Neuronal stem cell (in vitro differentiated cells): ENCODE results near the gene TM9SF4.

Experiments
- DNase-seq: peaks from one replicate; pipeline ENCODE4 v3.0.0-alpha.2; 2013; ENCODE audit warnings: low spot score
- H2AFZ ChIP-seq: one replicate; pipeline ENCODE4 v1.6.1; 2013; ENCODE audit warnings: mild to moderate bottlenecking, low read length, inconsistent platforms
- H2AK5ac ChIP-seq: 2 replicates; pipeline ENCODE4 v1.6.1; 2013; ENCODE audit warnings: low read depth, mild to moderate bottlenecking, inconsistent platforms, low read length, moderate library complexity, mixed read lengths
- H2BK120ac ChIP-seq: 2 replicates; pipeline ENCODE4 v1.6.1; 2013; ENCODE audit warnings: low read depth, mild to moderate bottlenecking, inconsistent platforms, low read length, moderate library complexity, mixed read lengths
- H2BK12ac ChIP-seq: one replicate; pipeline ENCODE4 v1.6.1; 2013; ENCODE audit warnings: low read length, inconsistent platforms
- H2BK15ac ChIP-seq: 2 replicates; pipeline ENCODE4 v1.6.1; 2013; ENCODE audit warnings: mild to moderate bottlenecking, low read length, inconsistent platforms, mixed read lengths
- H2BK5ac ChIP-seq: one replicate; pipeline ENCODE4 v1.6.1; 2013; ENCODE audit warnings: inconsistent platforms, mild to moderate bottlenecking, low read length, moderate library complexity
- H3K14ac ChIP-seq: one replicate; pipeline ENCODE4 v1.6.1; 2013; ENCODE audit warnings: low read length, inconsistent platforms
- H3K18ac ChIP-seq: 2 replicates; pipeline ENCODE4 v1.6.1; 2013; ENCODE audit warnings: low read length, inconsistent platforms
- H3K23ac ChIP-seq: 2 replicates; pipeline ENCODE4 v1.6.1; 2013; ENCODE audit warnings: low read depth, mild to moderate bottlenecking, mixed read lengths, low read length, inconsistent platforms; ENCODE audit not compliant: poor library complexity
- H3K27ac ChIP-seq: replicated peaks from 3 replicates; pipeline ENCODE4 v1.5.1; 2013; ENCODE audit warnings: low read length, inconsistent platforms
- H3K27me3 ChIP-seq, 3 experiments: 2 replicates each; pipeline ENCODE4 v1.6.1; 2013; ENCODE audit warnings: low read length in 3 of 3, mild to moderate bottlenecking in 2 of 3, inconsistent platforms in 1 of 3, low read depth in 1 of 3, mixed read lengths in 1 of 3, moderate library complexity in 1 of 3; ENCODE audit not compliant: control insufficient read depth in 3 of 3, insufficient read depth in 3 of 3
- H3K36me3 ChIP-seq, 2 donors: replicated peaks in 1 of 2; 2 replicates each; pipeline ENCODE4 v1.6.1; 2013; ENCODE audit warnings: low read length in 2 of 2; ENCODE audit not compliant: control insufficient read depth in 2 of 2, insufficient read depth in 2 of 2
- H3K4ac ChIP-seq: 2 replicates; pipeline ENCODE4 v1.6.1; 2013; ENCODE audit warnings: inconsistent platforms, mild to moderate bottlenecking, low read length, moderate library complexity
- H3K4me1 ChIP-seq, 2 donors: 1 replicate in 1 of 2; 2 replicates in 1 of 2; pipeline ENCODE4 v1.6.1; 2013; ENCODE audit warnings: low read length in 2 of 2, low read depth in 1 of 2; ENCODE audit not compliant: control insufficient read depth in 2 of 2, insufficient read depth in 1 of 2
- H3K4me2 ChIP-seq: one replicate; pipeline ENCODE4 v1.6.1; 2013; ENCODE audit warnings: mild to moderate bottlenecking, low read length, inconsistent platforms; ENCODE audit not compliant: insufficient read depth, poor library complexity, severe bottlenecking
- H3K4me3 ChIP-seq, 2 donors: 2 replicates each; pipeline ENCODE4 v1.5.1; 2013; ENCODE audit warnings: low read length in 2 of 2, mild to moderate bottlenecking in 2 of 2, inconsistent platforms in 1 of 2, moderate library complexity in 1 of 2
- H3K79me1 ChIP-seq: one replicate; pipeline ENCODE4 v1.6.1; 2013; ENCODE audit warnings: low read depth, mild to moderate bottlenecking, inconsistent platforms, low read length, moderate library complexity
- H3K9ac ChIP-seq: one replicate; pipeline ENCODE4 v1.6.1; 2013; ENCODE audit warnings: mild to moderate bottlenecking, low read depth, low read length, inconsistent platforms; ENCODE audit not compliant: poor library complexity
- H3K9me3 ChIP-seq, 2 donors: replicated peaks in 1 of 2; 2 replicates each; pipeline versions ENCODE3 to v1.6.1; 2013; ENCODE audit warnings: low read length in 2 of 2, mild to moderate bottlenecking in 2 of 2, inconsistent platforms in 1 of 2, low read depth in 1 of 2, mixed read lengths in 1 of 2, moderate library complexity in 1 of 2; ENCODE audit not compliant: control insufficient read depth in 2 of 2, insufficient read depth in 1 of 2
- H4K8ac ChIP-seq: one replicate; pipeline ENCODE4 v1.6.1; 2013; ENCODE audit warnings: low read depth, mild to moderate bottlenecking, inconsistent platforms, low read length, moderate library complexity
- H4K91ac ChIP-seq: one replicate; pipeline ENCODE4 v1.6.1; 2013; ENCODE audit warnings: low read length, low read depth, mild to moderate bottlenecking, inconsistent platforms; ENCODE audit not compliant: poor library complexity
- WGBS, 2 donors: extraction: QIAGEN DNeasy Blood & Tissue Kit; methylation state at CpG; one replicate each; pipeline ENCODE4 v1.1.7; 2013; ENCODE audit warnings: missing lambda C conversion rate in 2 of 2, mixed read lengths in 1 of 2; ENCODE audit not compliant: insufficient read length in 2 of 2, insufficient replicate concordance in 1 of 2; ENCODE audit errors: extremely low coverage in 2 of 2; 5-methylcytosine and 5-hydroxymethylcytosine counted together

The TM9SF4 gene

DNA sequence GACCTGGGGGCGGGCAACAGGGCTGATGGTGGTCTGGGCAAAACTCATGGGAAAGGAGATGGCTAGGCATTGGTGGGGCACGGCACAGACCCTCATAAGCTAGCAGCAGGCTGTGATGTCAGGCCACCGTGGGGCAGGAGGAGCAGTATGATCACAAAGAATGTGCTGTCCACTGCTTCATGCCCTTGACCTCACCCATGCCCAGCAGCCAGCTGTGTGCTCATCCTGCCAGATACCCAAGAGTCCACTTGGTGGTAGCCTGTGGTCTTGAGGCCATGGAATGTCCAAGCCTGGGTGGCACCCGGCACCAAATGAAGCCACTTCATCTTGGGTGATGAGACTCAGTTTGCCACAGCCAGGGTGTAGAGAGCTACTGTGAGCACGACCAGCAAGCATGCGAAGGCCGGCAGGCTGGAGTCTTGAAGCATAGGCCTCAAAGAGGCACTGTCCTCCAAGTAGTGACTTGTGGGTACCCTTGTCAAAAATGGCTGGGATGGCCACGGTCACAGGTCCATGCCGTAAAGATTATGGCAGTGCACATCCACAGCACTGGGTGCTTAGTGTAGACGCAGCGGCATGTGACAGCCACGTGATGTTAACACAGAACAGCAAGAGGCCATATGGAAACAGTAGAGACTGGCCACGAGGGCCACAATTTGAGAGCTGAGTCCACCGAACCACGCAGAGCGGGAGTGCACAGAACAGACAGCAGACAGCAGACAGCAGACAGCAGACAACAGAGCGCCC, 79.0 kb downstream of the TM9SF4 start:
- H3K4ac ChIP-seq, result no peak overlapping the region
- peaks cover 16% of the 10 kb centered on the region for H3K79me1 ChIP-seq
- no peak overlapping the region for H2AFZ ChIP-seq
- peak overlapping the region; percentile 12 for H2AK5ac ChIP-seq
- no peak overlapping the region for H2BK5ac ChIP-seq
- peaks cover 2 to 9% of the 10 kb centered on the region in 2 donors for H3K9me3 ChIP-seq
- H3K27ac ChIP-seq, result no peak overlapping the region
- H3K27me3 ChIP-seq, result no peaks in the 10 kb centered on the region
- no CpG with 5 or more reads among the region's 17 CpGs for WGBS, 2 donors
- H3K4me1 ChIP-seq, result peaks cover 0 to 23% of the 10 kb centered on the region in 2 donors
- no peak overlapping the region for H2BK12ac ChIP-seq
- no peak for DNase-seq
- H3K4me2 ChIP-seq, result no peak overlapping the region
- H2BK120ac ChIP-seq, result no peak overlapping the region
- peak overlapping the region; percentile 17 for H3K14ac ChIP-seq
- peak overlapping the region; percentile 6 for H3K18ac ChIP-seq
- H3K36me3 ChIP-seq, result peaks cover 10 to 32% of the 10 kb centered on the region in 2 donors
- peak overlapping the region; percentile 56 for H3K23ac ChIP-seq
- H3K9ac ChIP-seq, result peak overlapping the region; percentile 33
- H2BK15ac ChIP-seq, result no peak overlapping the region
- peak overlapping the region; percentile 88 for H4K91ac ChIP-seq
- peak overlapping the region in 1 of 2 donors; percentile 63 for H3K4me3 ChIP-seq
- no peak overlapping the region for H4K8ac ChIP-seq

- Histone ChIP-seq H2BK15ac (no peak overlapping the region), H3K23ac (peak overlapping the region; percentile 21), H3K27ac (no peak overlapping the region), H3K4me2 (peak overlapping the region; percentile 93), H3K79me1 (peaks cover 16% of the 10 kb centered on the region), H2BK12ac (no peak overlapping the region), H3K9me3 (peaks cover 2 to 9% of the 10 kb centered on the region in 2 donors), H2BK5ac (no peak overlapping the region), H2BK120ac (no peak overlapping the region), H3K27me3 (no peaks in the 10 kb centered on the region), H3K4me1 (peaks cover 0 to 23% of the 10 kb centered on the region in 2 donors), H3K4me3 (no peak overlapping the region), H3K4ac (no peak overlapping the region), H2AK5ac (peak overlapping the region; percentile 12), H4K91ac (peak overlapping the region; percentile 66), H3K9ac (no peak overlapping the region), H3K36me3 (peaks cover 11 to 37% of the 10 kb centered on the region in 2 donors), H4K8ac (no peak overlapping the region), H3K14ac (peak overlapping the region; percentile 17), H3K18ac (peak overlapping the region; percentile 54), H2AFZ (no peak overlapping the region)
- no peak for DNase-seq
- WGBS, 2 donors, result no CpG with 5 or more reads among the region's 9 CpGs
Measured at GRCh38 chr20:32189123-32189410, 79.6 kb downstream of the TM9SF4 start.

DNA sequence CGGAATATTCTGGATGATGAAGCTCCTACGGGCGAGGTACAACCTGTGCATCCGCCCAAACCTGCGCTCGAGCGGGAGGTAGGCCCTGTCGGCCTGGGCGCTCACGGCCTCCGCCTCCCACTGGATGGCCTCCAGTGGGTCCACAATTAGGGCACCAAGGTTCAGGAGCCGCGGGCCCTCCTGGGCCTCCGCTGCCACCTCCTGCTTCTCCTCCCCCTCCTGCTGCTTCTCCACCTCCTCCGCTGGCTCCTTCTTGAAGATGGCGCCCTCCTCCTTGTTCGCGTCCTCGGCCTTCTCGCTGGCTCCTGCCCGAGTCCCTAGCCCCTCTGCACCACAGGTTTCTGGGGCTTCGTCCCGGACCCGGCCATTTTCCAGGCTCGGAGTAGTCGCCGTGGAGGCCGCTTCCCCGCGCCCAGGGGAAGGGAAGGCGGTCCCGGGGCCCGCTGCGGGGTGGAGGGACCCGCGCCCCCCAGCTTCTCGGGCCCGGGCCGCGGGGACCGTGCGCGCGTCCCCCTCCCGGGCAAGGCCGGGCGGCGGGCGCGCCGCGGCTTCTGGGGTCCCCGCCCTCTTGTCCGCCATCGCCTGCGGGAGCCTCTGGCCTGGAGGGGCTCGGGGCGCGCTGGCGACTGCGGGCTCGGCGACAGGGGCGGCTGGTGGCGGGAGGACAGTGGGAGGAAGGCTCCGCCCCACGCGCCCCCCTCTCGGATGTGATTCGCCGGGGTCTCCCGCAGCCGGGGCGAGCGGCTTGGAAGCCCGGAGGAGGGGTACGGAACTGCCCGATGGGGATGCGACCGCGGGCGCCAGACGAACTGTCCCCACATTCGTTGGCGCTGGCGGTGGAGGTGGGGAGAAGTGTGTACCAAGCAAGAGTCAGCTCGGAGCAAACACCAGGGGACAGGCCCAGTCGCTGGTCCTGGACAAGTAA, 80.4 kb downstream of the TM9SF4 start:
- Histone ChIP-seq H3K4me1 (peaks cover 0 to 23% of the 10 kb centered on the region in 2 donors), H2BK120ac (peak overlapping the region; percentile 56), H2BK15ac (no peak overlapping the region), H4K91ac (peak overlapping the region; percentile 74), H3K9ac (peak overlapping the region; percentile 94), H3K14ac (peak overlapping the region; percentile 72), H2AFZ (peak overlapping the region; percentile 78), H3K4me3 (peak overlapping the region; percentile 43 to 87), H3K23ac (peak overlapping the region; percentile 66), H3K27ac (peak overlapping the region; percentile 73), H3K4ac (no peak overlapping the region), H2BK12ac (peak overlapping the region; percentile 59), H3K27me3 (no peaks in the 10 kb centered on the region), H3K79me1 (peaks cover 16% of the 10 kb centered on the region), H2AK5ac (peak overlapping the region; percentile 12), H2BK5ac (peak overlapping the region; percentile 66), H3K18ac (peak overlapping the region; percentile 96), H3K4me2 (peak overlapping the region; percentile 93), H4K8ac (peak overlapping the region; percentile 83), H3K36me3 (peaks cover 16 to 46% of the 10 kb centered on the region in 2 donors), H3K9me3 (peaks cover 2 to 9% of the 10 kb centered on the region in 2 donors)
- WGBS, 2 donors, result no CpG with 5 or more reads among the region's 88 CpGs
- peak; percentile 67 for DNase-seq
